Small intestine (tissue), 7 donors: ENCODE measurements around the gene DACH1. TPM values are rescaled to one million over a fixed set of nuclear protein-coding genes. Genes with fewer than 3 reads are reported as not detected.

Experiments used
- DNase-seq, 2 donors: peaks; one replicate each; pipeline versions ENCODE4 v3.0.0 to v3.0.0-alpha.2; 2013
- FAIRE-seq: peaks from 2 replicates; lab custom pipeline; 2012; peaks lifted over from hg19 to GRCh38; lab: Jason Lieb, UNC
- H3K27ac ChIP-seq, 3 donors: one replicate each; pipeline ENCODE4 v1.5.1; 2013; ENCODE audit warnings: low read length in 2 of 3, mild to moderate bottlenecking in 2 of 3, control low read depth in 1 of 3, inconsistent platforms in 1 of 3, low read depth in 1 of 3, moderate library complexity in 1 of 3
- H3K27me3 ChIP-seq, 3 donors: one replicate each; pipeline ENCODE4 v1.6.1; 2013; ENCODE audit warnings: low read length in 3 of 3, inconsistent platforms in 1 of 3; ENCODE audit not compliant: control insufficient read depth in 3 of 3, insufficient read depth in 3 of 3
- H3K36me3 ChIP-seq, 3 donors: one replicate each; pipeline ENCODE4 v1.6.1; 2013; ENCODE audit warnings: low read length in 3 of 3, inconsistent platforms in 1 of 3, low read depth in 1 of 3, mild to moderate bottlenecking in 1 of 3, moderate library complexity in 1 of 3; ENCODE audit not compliant: control insufficient read depth in 3 of 3, insufficient read depth in 2 of 3
- H3K4me1 ChIP-seq, 3 donors: one replicate each; pipeline ENCODE4 v1.6.1; 2013; ENCODE audit warnings: low read length in 2 of 3, inconsistent platforms in 1 of 3, low read depth in 1 of 3, mild to moderate bottlenecking in 1 of 3, moderate library complexity in 1 of 3; ENCODE audit not compliant: control insufficient read depth in 3 of 3, insufficient read depth in 2 of 3
- H3K4me3 ChIP-seq, 3 donors: one replicate each; pipeline ENCODE4 v1.5.1; 2013; ENCODE audit warnings: low read length in 3 of 3, control low read depth in 1 of 3, inconsistent platforms in 1 of 3, low read depth in 1 of 3, mild to moderate bottlenecking in 1 of 3, moderate library complexity in 1 of 3
- H3K9me3 ChIP-seq, 2 donors: one replicate each; pipeline ENCODE4 v1.6.1; 2013; ENCODE audit warnings: low read depth in 1 of 2, low read length in 1 of 2; ENCODE audit not compliant: control insufficient read depth in 2 of 2, insufficient read depth in 1 of 2
- WGBS, 3 donors: extraction: QIAGEN DNeasy Blood & Tissue Kit; methylation state at CpG; one replicate each; pipeline ENCODE4 v1.1.7; 2013; 5-methylcytosine and 5-hydroxymethylcytosine counted together
- polyA plus RNA-seq, 4 donors: library from polyadenylated mRNA; stranded (reverse) in 3 of 4; unstranded in 1 of 4; fragments of 200-250 nt in 3 of 4; fragments of 120-200 nt in 1 of 4; gene quantifications; one replicate each; pipeline versions ENCODE4 v1.2.1 to v1.2.3, GENCODE V29; 2013
- donor health status: healthy with polysubstance abuse.
- donor health status: control.
- donor health status: control.
- donor health status: Bipolar disorder and iron deficiency.
- donor health status: healthy.

DACH1 gene
- polyA plus RNA-seq, 4 donors: 1.8 to 30.2 (median 4.3) TPM

DNA sequence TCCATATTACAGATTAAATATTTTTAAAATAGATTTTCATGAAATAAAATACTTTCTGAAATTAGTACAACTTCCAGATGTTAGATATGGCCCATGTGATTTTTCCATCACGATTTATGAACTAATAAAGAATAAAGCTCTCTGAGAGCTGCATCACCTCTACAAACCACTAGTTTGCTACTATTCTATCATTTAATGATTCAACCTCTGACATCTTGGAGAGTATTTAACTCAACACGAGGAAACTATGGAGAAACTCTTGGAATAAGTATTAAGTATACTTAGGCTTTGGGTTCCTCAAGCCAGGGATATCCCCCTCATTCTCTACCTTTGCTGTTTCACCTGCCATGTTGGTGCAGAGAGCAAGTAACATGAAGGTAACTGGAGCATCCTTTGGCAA lies 55.7 kb downstream of the DACH1 start:
- FAIRE-seq: no peak
- WGBS, 3 donors: 71 to 79% (median 76%) methylated on average over 2 of the region's 2 CpGs
- Histone ChIP-seq H3K36me3 (no peaks in the 10 kb centered on the region), H3K27ac (no peak overlapping the region), H3K27me3 (no peaks in the 10 kb centered on the region), H3K4me1 (no peaks in the 10 kb centered on the region), H3K4me3 (no peak overlapping the region), H3K9me3 (no peaks in the 10 kb centered on the region)
- no peak for DNase-seq

DNA sequence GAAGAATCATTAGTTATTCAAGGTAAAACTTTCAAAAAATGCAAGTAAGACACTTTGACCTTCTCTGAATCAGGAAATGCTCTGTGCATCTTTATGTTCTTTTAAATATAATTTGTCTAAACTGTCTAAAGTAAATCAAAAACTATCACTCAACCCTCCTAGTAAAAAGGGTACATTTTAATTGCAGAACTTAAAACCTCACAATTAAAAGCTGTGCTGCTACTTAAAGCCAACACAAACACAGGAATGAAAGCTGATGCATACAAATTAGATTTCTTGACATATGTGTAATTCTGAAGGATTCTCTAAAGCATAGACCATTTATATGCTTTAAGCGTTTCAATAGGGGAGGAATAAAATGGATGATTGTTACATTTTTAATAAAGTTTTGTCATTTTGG lies 58.3 kb downstream of the DACH1 start:
- WGBS, 3 donors: 89 to 97% (median 95%) methylated on average over 1 of the region's 1 CpG
- FAIRE-seq: no peak
- no peak for DNase-seq
- no peaks in the 10 kb centered on the region for H3K27me3 ChIP-seq
- H3K36me3 ChIP-seq: no peaks in the 10 kb centered on the region
- H3K4me1 ChIP-seq: no peaks in the 10 kb centered on the region
- no peaks in the 10 kb centered on the region for H3K9me3 ChIP-seq
- H3K27ac ChIP-seq: no peak overlapping the region
- H3K4me3 ChIP-seq: no peak overlapping the region

DNA sequence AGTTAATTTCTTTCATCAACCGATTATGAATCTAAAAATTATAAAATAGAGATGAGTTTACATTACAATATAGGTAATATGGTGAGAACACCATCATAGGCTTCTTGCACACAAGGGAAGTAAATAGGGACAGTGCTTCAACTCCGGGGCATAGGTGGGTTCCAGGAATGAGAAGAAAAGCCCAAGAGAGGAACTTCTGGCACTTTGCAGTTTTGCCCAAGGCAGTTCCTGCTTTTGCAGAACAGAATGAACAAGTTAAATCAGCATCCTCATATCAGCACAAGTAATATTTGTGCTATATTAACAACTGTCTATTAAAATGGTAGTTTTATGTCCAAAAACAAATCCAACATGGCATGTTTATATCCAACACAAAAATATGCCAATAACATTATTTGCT lies 60.1 kb downstream of the DACH1 start:
- DNase-seq (no peak), FAIRE-seq (no peak)
- no peak overlapping the region for H3K4me3 ChIP-seq
- no peaks in the 10 kb centered on the region for H3K4me1 ChIP-seq
- no peak overlapping the region for H3K27ac ChIP-seq
- no peaks in the 10 kb centered on the region for H3K27me3 ChIP-seq
- no peaks in the 10 kb centered on the region for H3K9me3 ChIP-seq
- H3K36me3 ChIP-seq: no peaks in the 10 kb centered on the region
- 77 to 86% (median 78%) methylated on average over 2 of the region's 2 CpGs for WGBS, 3 donors

DNA sequence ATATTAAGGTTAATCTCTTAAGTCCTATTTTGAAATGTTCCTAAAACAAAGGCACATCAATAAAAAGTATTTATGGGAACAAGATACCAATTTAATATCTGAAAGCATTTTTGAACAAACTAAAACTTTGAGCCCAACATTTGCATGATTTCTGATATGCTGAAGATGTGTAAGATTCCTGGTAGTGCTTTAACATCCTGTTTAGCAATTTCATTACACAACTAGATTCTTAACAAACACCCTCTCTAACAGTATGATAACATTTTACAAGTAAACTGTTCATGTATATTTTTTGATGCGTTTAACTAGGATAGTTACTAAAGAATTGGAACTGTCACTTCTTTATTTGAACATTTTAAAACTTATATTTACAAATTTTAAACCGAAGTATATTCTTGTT lies 63.9 kb downstream of the DACH1 start:
- no peak overlapping the region for H3K27ac ChIP-seq
- H3K36me3 ChIP-seq: no peaks in the 10 kb centered on the region
- no peaks in the 10 kb centered on the region for H3K4me1 ChIP-seq
- WGBS, 3 donors: 74 to 89% (median 78%) methylated on average over 2 of the region's 2 CpGs
- H3K27me3 ChIP-seq: no peaks in the 10 kb centered on the region
- no peaks in the 10 kb centered on the region for H3K9me3 ChIP-seq
- FAIRE-seq: peak; percentile 57
- DNase-seq: no peak
- H3K4me3 ChIP-seq: no peak overlapping the region

DNA sequence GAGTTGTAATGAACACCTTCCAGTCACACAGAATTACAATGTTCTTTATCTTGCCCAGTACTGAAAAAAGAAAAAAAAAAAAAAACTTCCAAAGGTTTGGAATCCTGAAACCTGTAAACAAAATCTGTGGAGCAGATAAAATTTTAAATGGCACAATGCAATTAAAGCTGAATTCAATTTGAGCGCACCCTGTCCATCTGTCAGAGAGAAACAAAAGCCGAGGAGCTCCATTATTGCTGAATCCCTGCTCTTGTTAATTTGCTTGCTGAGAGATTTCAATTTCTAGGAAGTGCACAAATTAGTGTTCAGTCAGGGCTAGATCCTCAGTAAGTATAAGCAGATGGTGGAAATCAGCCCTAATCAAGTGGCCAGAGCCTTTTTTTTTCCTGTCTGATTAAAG lies 65.2 kb downstream of the DACH1 start:
- FAIRE-seq (no peak), DNase-seq (no peak)
- Histone ChIP-seq H3K4me1 (no peaks in the 10 kb centered on the region), H3K27me3 (no peaks in the 10 kb centered on the region), H3K4me3 (no peak overlapping the region), H3K36me3 (no peaks in the 10 kb centered on the region), H3K9me3 (no peaks in the 10 kb centered on the region), H3K27ac (no peak overlapping the region)
- 66 to 80% (median 71%) methylated on average over 2 of the region's 2 CpGs for WGBS, 3 donors

DNA sequence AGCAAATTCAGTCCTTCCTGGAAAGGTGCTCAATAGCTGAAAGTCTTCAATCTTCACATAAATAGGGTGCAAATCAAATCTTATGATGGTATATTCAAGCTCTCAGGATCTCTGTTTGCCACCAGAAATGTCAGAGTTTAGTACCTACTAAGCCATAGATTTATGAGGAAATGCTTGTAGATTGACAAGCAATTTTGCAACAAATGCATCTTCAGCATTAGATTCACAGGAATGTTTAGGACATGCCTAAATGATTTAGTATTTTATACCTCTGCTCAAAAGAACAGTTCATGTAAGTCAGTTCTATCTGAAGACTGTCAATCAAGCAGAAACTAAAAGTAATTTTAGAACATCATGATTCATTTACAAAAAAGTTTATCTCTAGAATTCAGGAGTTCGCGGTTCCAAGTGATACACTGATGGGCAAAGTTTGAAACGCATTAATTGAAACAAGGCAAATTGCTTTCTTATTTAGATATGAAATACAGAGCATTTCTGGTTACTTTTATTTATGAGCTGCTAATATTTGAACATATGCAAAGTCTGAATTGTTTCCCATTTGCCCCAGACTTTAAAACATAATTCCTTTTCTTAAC lies 65.7 kb downstream of the DACH1 start:
- H3K4me1 ChIP-seq: no peaks in the 10 kb centered on the region
- DNase-seq (no peak), FAIRE-seq (no peak)
- no peaks in the 10 kb centered on the region for H3K36me3 ChIP-seq
- no peak overlapping the region for H3K4me3 ChIP-seq
- no peaks in the 10 kb centered on the region for H3K9me3 ChIP-seq
- no peaks in the 10 kb centered on the region for H3K27me3 ChIP-seq
- no peak overlapping the region for H3K27ac ChIP-seq
- WGBS, 3 donors: 29 to 78% (median 64%) methylated on average over 3 of the region's 3 CpGs

DNA sequence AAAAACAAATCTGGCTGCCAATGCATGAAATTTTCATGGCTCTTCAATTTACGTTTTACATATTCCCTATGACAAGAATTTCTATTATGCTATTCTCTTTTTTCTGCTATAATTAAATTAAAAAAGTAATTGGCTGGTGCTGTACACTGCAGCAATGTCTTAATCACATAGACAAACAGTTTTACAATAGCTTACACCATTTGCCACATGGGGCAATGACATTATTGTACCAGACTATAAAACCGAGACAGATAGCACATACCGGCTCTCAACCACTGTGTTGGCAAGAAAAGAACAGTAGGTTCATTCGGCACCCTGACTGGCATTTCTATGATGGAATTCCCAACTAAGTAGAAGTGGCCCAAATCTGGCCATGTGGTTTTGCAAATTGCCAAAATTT lies 67.7 kb downstream of the DACH1 start:
- H3K4me1 ChIP-seq: no peaks in the 10 kb centered on the region
- FAIRE-seq (no peak), DNase-seq (peak in 1 of 2 donors; percentile 52)
- WGBS, 3 donors: 23 to 63% (median 36%) methylated on average over 4 of the region's 4 CpGs
- no peaks in the 10 kb centered on the region for H3K27me3 ChIP-seq
- no peak overlapping the region for H3K27ac ChIP-seq
- no peak overlapping the region for H3K4me3 ChIP-seq
- no peaks in the 10 kb centered on the region for H3K9me3 ChIP-seq
- H3K36me3 ChIP-seq: no peaks in the 10 kb centered on the region

DNA sequence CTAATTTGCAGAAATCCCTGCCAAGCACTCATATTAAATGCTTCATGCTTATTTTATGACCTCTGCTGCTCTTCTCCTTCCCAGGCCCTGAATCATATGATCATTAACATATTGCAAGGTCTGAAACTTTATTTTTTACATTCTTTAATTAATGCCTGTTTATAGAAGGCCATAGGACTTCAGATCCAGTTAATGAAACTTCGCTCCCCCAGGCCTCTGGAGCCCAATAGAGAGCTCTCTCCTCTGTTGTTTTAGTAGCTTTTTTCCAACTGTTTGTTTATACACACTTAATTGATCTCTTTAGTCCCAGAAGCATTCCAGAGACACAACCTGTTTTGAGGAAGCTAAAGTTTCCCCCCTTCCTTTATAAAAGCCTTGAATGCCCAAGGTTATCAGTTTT lies 68.3 kb downstream of the DACH1 start:
- no peak for DNase-seq
- Histone ChIP-seq H3K27me3 (no peaks in the 10 kb centered on the region), H3K27ac (no peak overlapping the region), H3K36me3 (no peaks in the 10 kb centered on the region), H3K4me1 (no peaks in the 10 kb centered on the region), H3K9me3 (no peaks in the 10 kb centered on the region), H3K4me3 (no peak overlapping the region)
- FAIRE-seq: no peak
- WGBS, 3 donors: 70 to 92% (median 77%) methylated on average over 1 of the region's 1 CpG

DNA sequence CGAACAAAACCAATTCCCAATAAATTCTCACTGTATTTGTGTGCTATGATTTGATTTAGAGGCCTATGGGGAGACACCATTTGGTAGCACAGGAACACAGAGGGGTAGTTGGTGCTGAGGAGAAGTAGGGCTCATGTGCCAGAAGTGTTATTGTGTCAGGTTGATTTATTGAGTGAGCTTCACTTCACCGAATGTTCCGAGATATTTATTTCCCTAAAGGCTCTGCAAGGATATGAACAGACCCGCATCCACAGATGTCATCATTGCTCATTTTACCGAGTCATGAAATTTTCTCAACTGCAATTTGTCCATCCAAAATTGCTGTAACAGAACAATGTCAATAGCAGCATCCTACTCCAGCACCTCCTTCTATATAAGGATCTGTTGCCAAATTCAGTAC lies 69.5 kb downstream of the DACH1 start:
- Histone ChIP-seq H3K4me1 (no peaks in the 10 kb centered on the region), H3K27me3 (no peaks in the 10 kb centered on the region), H3K4me3 (no peak overlapping the region), H3K27ac (no peak overlapping the region), H3K9me3 (no peaks in the 10 kb centered on the region), H3K36me3 (peaks cover 0 to 3% (median 0%) of the 10 kb centered on the region in 3 donors)
- FAIRE-seq (no peak), DNase-seq (no peak)
- 55 to 86% (median 73%) methylated on average over 5 of the region's 5 CpGs for WGBS, 3 donors
